Measurements from ENCODE around the gene LARP6. TPM values are rescaled to one million over a fixed set of nuclear protein-coding genes. Genes with fewer than 3 reads are reported as not detected.
"Not testable (repeated sequence)": the region's sequence is repeated elsewhere in the genome, so short reads cannot be mapped to it uniquely, and the experiment has no call there.

The LARP6 gene
- 64.3 and 72.7 TPM in 2 replicates for total RNA-seq (2014; rRNA removed; shearing (Covaris generic))

DNA sequence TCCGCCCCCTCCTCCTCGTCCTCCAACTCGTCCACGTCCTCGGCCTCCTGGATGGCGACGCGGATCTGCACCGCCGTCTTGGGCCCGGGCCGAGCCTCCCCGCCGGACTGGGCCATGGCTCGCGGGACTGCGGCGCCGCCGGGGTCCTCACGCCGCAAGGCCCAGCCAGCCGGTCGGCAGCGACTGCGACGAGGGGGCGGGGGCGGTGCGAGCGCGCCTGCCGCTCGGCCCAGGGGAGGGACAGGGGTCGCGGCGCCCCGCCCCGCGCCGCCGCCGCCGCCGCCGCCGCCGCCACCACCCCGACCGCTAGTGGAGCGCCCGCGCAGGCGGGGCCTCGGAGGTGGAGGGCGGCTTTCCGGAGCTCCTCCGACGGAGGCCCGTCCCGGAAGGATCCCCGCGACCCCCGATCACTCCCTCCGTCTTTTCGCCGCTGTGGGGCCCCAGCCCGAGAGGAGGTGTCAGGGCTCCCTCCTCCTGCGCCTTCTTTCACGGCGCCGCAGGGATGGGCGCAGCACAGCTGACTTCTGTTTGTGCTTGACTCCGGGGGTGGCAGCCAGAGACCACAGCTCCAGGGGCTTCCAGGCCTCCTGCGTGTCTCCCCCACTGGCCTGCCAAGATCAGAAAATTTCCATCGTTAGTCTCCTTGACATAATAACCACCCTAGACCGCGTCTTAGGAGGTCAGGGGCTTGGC lies at the start of gene LARP6:
Gene LARP6, minus strand, starts transcription at position 185 of the 693 bp plus-strand sequence. Its CDS starts 69 bp downstream, at position 116.
- peak; percentile 64 for DNase-seq (ENCODE audit: low read depth)

GRCh38 chr15:70902107-70902506 lies 48.1 kb upstream of the LARP6 start:
- DNase-seq (ENCODE audit: low read depth): peak; percentile 76

DNA sequence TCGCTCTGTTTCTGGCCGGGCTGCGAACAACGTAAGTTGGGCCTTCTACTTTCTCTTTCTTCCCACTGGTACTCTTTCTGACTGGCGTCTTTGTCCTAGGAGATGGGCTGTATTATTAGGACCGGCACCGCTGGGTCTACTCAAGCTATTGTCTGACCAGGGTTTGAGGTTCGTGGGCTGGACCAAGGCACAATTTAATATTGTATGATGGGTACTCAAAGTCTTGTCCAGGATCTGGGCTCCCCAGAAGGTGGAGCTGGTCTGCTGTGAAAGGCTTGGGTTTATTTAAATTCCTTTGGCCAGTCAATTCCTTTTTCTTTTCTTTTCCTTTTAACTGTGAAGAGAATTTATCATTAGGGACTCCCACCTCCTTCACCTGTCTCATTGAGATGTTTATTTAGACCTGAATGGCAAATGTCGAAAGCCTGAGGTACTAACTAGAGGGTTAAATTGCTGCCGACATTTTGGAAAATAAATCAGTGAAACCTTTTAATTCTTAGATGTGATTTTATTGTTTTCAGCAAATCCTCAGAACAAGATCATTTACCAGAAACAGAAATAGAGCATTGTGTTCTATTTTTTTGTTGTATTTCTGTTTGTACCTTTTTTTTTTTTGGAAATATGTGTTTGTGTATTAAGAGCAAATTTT lies 39.1 kb upstream of the LARP6 start:
- DNase-seq (ENCODE audit: low read depth): peak; percentile 70

DNA sequence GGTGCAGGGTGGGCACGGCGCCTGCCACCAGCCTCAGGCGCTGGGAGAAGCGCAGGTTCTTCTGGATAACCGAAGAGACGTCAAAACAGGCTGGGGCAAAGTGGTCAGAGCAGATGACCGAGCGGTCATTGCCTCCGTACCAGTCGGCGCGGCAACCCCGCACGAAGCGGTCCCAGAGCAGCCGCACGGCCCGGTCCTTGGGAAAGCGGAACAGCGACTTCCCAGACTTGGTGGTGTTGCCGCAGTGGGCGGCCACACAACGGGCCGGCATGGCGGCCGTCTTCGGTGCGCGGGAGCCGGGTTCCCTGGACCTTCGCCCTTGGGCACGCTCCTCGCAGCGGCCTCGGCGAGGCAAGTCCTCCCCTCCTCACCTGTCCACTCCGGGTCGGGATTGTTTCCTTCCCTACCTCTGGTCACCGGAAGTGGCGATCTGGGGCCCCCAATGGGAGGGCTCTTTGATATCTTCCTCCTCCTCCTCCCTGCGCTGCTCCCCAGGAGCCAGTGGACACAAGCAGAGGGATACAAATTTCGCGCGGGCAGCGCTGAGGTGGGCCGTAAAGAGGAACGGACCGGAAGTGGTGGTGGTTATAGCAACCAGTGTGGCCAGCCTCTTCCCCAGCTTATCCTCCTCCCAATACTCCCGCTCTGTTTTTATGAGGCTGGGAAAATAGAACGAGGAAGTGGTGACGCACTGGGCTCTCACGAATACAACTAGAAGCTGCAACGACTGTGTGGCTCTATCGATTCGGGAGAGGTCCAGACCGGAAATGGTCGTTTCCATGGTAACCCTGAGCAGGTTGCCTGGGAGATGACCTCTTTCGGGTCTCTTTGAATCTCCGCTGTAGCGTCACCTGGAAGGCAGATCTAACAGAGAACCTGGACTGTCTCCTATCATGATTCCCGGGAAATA lies 38.3 kb upstream of the LARP6 start, which contains the start of the genes LRRC49 and THAP10:
Gene LRRC49, plus strand, starts transcription at position 825 of the 910 bp plus-strand sequence. Its CDS starts 69 bp downstream, at position 894.
Gene THAP10, minus strand, starts transcription at position 432 of the 910 bp plus-strand sequence. Its CDS starts 161 bp downstream, at position 271.
- peak; percentile 97 for DNase-seq (ENCODE audit: low read depth)

DNA sequence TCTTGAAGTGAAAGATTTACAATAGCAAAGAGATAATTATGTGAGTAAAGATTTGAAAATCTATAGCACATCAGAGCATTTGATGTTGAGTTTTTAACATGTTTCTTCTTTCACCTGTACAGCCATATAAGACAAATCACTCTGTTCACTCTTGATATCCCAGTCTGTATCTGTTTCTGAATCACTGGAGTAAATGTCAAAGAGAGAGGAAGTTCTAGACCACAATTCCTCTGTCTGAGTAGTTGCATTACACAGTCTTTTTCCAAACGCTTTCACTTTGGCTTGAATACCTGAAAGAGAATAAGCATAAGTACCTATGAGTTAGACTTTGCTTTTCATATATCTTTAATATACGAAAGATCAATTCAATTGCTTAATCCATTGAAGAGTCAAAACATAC lies 28.4 kb upstream of the LARP6 start:
- no peak for DNase-seq (ENCODE audit: low read depth)

DNA sequence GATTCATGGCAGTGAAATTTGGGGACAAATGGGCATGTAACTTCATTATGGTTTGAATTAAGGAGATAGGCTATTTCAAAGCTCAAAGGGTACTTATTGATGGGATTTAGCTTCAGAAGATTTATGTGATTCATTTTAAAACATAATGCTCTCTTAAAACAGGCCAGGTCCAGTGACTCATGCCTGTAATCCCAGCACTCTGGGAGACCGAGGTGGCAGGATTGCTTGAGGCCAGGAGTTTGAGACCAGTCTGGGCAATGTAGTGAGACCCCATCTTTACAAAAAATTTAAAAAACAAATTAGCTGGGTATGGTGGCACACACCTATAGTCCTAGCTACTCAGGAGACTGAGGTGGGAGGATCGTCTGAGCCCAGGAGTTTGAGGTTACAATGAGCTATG lies 26.8 kb upstream of the LARP6 start:
- peak; percentile 10 for DNase-seq (ENCODE audit: low read depth)

DNA sequence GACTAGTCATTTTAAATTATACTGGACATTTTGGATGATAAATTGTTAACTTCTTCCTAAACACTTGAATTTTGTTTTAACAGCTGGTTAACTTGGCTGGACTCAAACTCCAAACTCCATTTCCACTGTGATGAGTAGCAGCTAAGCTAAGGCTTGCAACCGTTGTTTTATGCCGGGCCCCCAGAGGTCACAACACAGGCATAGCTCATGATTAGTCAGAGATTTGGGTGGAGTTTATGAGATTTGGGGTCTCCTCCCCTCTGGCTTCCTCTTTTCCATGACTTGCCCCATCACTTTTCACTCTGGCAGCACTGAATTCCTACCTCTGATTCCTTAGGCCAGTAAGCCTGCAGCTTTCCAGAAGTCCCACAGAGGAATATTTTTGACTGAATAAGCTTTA lies 25.4 kb upstream of the LARP6 start:
- DNase-seq (ENCODE audit: low read depth): peak; percentile 77

GRCh38 chr15:70876683-70877082 lies 22.7 kb upstream of the LARP6 start:
- DNase-seq (ENCODE audit: low read depth): no peak

- DNase-seq (ENCODE audit: low read depth): no peak
These were observed 22.1 kb upstream of the LARP6 start for GRCh38 chr15:70876011-70876410.

- DNase-seq (ENCODE audit: low read depth): peak; percentile 58
These were observed 21.2 kb upstream of the LARP6 start for GRCh38 chr15:70875001-70875782.

GRCh38 chr15:70873232-70874054 lies 19.5 kb upstream of the LARP6 start:
- no peak for DNase-seq (ENCODE audit: low read depth)

DNA sequence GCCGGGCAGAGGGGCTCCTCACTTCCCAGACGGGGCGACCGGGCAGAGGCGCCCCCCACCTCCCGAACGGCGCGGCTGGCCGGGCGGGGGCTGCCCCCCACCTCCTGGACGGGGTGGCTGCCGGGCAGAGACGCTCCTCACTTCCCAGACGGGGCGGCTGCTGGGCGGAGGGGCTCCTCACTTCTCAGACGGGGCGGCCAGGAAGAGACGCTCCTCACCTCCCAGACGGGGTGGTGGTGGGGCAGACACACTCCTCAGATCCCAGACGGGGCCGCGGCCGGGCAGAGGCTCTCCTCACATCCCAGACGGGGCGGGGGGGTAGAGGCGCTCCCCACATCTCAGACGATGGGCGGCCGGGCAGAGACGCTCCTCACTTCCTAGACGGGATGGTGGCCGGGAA lies 17.5 kb upstream of the LARP6 start:
- not testable (repeated sequence) for DNase-seq (ENCODE audit: low read depth)

DNA sequence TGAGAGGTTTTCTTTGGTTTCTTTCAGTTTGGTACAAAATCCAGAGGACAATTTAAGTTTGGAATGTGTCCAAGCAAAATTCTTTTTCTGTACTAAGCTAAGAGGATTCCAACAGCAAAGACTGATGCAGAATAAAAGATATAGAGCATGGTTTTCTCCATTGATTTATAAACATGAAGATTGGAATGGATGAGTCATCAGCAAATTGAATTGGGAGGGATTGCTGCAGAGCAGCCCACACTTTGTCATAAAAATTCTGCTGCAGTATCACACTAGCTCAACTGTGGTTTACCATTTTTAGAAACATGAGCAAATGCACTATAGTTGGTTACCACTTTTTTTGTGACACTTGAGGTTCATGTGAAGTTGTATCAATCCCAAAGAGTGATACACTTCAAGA lies 16.1 kb upstream of the LARP6 start:
- DNase-seq (ENCODE audit: low read depth): peak; percentile 73

GRCh38 chr15:70869346-70869745 lies 15.4 kb upstream of the LARP6 start:
- no peak for DNase-seq (ENCODE audit: low read depth)

- peak; percentile 58 for DNase-seq (ENCODE audit: low read depth)
These were observed 14.0 kb upstream of the LARP6 start for GRCh38 chr15:70867911-70868467.

DNA sequence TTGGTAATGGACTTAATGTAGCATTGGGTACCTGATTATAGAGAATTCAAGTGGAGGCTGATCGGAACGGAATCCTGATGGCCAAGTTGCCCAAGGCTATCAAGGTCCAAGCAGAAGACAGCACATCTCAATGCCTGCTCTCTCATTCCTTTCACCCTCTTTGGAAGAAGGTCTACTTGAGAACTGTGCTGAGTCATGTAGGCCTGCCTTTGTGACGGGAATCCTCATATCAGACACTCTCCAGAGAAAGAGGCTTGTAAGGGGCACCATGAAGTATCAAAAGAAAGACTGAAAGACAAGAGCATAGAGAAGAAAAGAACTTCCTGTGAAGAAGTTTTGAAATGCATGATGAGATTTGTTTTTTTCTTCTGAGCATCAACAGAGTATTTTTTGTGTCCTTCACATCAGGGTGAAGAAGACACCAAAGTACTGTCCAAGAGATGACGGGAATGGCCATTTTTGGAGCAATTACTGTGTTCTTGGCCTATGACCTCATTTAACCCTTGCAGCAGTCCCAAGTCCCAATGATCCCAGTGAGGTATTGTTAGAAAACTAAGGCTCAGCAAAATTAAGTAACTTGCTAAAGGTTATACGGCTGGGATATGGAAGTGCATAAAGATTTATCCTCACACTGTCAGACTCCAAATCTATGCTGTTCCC lies 13.2 kb upstream of the LARP6 start:
- DNase-seq (ENCODE audit: low read depth): no peak

DNA sequence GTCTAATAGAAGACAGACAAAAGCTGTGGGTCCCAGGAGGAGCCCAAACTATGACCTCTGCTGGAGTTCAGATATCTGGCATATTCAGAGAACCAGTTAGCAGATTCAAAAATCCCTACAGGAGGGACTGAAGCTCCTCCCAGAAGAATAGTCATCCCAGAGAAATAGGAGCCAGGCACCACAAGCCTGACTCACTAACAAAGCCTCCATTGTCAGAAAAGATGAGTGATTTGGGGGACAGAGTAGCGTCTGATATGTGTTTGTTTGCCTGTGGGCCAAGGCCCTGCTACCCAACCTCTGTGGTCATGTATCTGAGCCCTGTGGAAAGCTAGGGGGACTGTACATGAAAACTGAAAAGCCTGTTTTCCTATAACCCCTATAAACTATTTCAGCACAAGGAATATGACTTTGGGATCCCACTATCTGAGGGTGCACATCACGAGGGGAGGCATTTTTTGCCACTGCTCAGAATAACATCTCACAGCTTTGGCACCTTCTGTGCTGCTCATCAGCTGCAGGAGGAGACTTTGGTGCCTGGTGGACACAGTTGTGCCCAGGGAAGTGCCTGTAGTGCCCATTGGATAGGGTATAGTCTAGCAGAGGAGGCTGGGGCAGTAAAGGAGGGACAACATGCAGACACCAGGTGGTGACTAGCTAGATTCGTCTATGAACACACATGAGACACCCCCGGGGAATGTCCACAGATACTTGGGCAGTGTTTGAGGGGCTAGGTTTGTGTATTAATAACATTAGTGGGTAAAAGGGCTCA lies 9.7 kb upstream of the LARP6 start:
- DNase-seq (ENCODE audit: low read depth): peak; percentile 95

DNA sequence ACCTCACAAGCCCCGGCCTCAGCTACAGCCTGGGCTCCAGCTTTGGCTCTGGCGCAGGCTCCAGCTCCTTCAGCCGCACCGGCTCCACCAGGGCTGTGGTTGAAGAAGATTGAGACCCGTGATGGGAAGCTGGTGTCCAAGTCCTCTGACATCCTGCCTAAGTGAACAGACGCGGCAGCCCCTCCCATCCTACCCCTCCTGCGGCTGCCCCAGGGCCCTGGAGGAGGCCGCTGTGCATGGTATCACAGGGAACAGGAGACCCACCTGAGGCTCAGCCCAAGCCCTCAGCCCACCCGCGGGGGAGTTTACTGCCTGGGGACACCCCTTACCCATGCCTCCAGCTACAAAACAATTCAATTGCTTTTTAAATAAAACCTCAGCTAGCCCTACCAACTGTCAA lies 6.0 kb upstream of the LARP6 start:
- DNase-seq (ENCODE audit: low read depth): no peak

Data from RPMI7951 (cell line).